B cell (primary cell): Measurements from ENCODE around the gene SMAD1. TPM values are rescaled to one million over a fixed set of nuclear protein-coding genes. Genes with fewer than 3 reads are reported as not detected.
"Not testable (repeated sequence)": the region's sequence is repeated elsewhere in the genome, so short reads cannot be mapped to it uniquely, and the experiment has no call there.

ENCODE experiments used
- ATAC-seq: fragments of 200-7000 bp; cut with Tn5 transposase; one replicate; pipeline ENCODE4 v1.10.0; 2021; ENCODE audit warnings: low read depth, mild to moderate bottlenecking, moderate number of reproducible peaks, moderate library complexity
- CTCF ChIA-PET: fragments of 350-600 bp; sonication (Branson Sonifier 250); formaldehyde crosslinking; loops from one replicate; lab custom pipeline; 2021; ENCODE audit warnings: antibody characterized with exemption, inconsistent platforms; lab: Charles Lee
- POLR2A ChIA-PET: fragments of 350-600 bp; sonication (Branson Sonifier 250); formaldehyde crosslinking; loops from one replicate; lab custom pipeline; 2021; ENCODE audit warnings: antibody characterized with exemption; lab: Charles Lee
- DNase-seq: peaks from one replicate; pipeline ENCODE4 v3.0.0; 2013
- H2AFZ ChIP-seq: 2 replicates; pipeline ENCODE4 v1.6.1; 2012; ENCODE audit warnings: mild to moderate bottlenecking, low read depth, low read length; ENCODE audit not compliant: insufficient read depth, poor library complexity, severe bottlenecking
- H3K27ac ChIP-seq, 2 donors: 1 replicate in 1 of 2; 2 replicates in 1 of 2; pipeline ENCODE4 v1.5.1; 2012 to 2013; ENCODE audit warnings: low read length in 2 of 2, mild to moderate bottlenecking in 2 of 2, moderate library complexity in 1 of 2
- H3K27me3 ChIP-seq, 4 experiments: fragments of 200-600 bp in 1 of 4; sonication (generic) in 1 of 4; replicated peaks in 1 of 4; 1 replicate in 2 of 4; 2 replicates in 2 of 4; pipeline versions ENCODE4 v1.6.1 to v1.7.0; 2013 to 2016; ENCODE audit warnings: low read length in 3 of 4, mild to moderate bottlenecking in 2 of 4, mixed read lengths in 1 of 4, moderate library complexity in 1 of 4; ENCODE audit not compliant: insufficient read depth in 4 of 4, control insufficient read depth in 3 of 4; ENCODE audit errors: control extremely low read depth in 1 of 4
- H3K36me3 ChIP-seq, 2 experiments: replicated peaks in 1 of 2; 1 replicate in 1 of 2; 2 replicates in 1 of 2; pipeline versions ENCODE4 v1.6.1 to v1.7.1; 2013; ENCODE audit warnings: low read length in 1 of 2; ENCODE audit not compliant: insufficient read depth in 2 of 2, control insufficient read depth in 1 of 2; ENCODE audit errors: control extremely low read depth in 1 of 2, extremely low read depth in 1 of 2
- H3K4me1 ChIP-seq, 2 donors: fragments of 200-600 bp in 1 of 2; sonication (generic) in 1 of 2; 1 replicate in 1 of 2; 2 replicates in 1 of 2; pipeline versions ENCODE4 v1.5.1 to v1.6.1; 2013 to 2017; ENCODE audit warnings: low read length in 2 of 2; ENCODE audit not compliant: control insufficient read depth in 2 of 2, insufficient read depth in 2 of 2
- H3K4me2 ChIP-seq: replicated peaks from 2 replicates; pipeline ENCODE3; 2012; ENCODE audit warnings: mild to moderate bottlenecking, low read depth, low read length; ENCODE audit not compliant: poor library complexity, severe bottlenecking
- H3K4me3 ChIP-seq, 5 experiments: fragments of 200-600 bp in 1 of 5; sonication (generic) in 1 of 5; 1 replicate in 3 of 5; 2 replicates in 2 of 5; pipeline versions ENCODE4 v1.5.1 to v1.7.0; 2011 to 2016; ENCODE audit warnings: low read length in 4 of 5, mild to moderate bottlenecking in 4 of 5, low read depth in 2 of 5, control low read depth in 1 of 5, moderate library complexity in 1 of 5; ENCODE audit not compliant: insufficient read depth in 1 of 5; ENCODE audit errors: control extremely low read depth in 1 of 5, extremely low read depth in 1 of 5
- H3K79me2 ChIP-seq: fragments of 200-600 bp; sonication (generic); one replicate; pipeline ENCODE4 v1.6.0; 2016; ENCODE audit warnings: low read length; ENCODE audit not compliant: control insufficient read depth, insufficient read depth
- H3K9ac ChIP-seq: fragments of 200-600 bp; sonication (generic); 2 replicates; pipeline ENCODE4 v1.6.1; 2017; ENCODE audit warnings: mild to moderate bottlenecking, low read length, moderate library complexity
- H3K9me3 ChIP-seq, 3 donors: one replicate each; pipeline versions ENCODE4 v1.6.1 to v1.7.1; 2013; ENCODE audit warnings: low read length in 2 of 3; ENCODE audit not compliant: control insufficient read depth in 2 of 3, insufficient read depth in 1 of 3; ENCODE audit errors: control extremely low read depth in 1 of 3
- H4K20me1 ChIP-seq: 2 replicates; pipeline ENCODE4 v1.6.0; 2012; ENCODE audit warnings: mild to moderate bottlenecking, low read length; ENCODE audit not compliant: insufficient read depth, control insufficient read depth, poor library complexity, severe bottlenecking
- H3K27ac Mint-ChIP-seq: one replicate; pipeline ENCODE4 v1.8.0; 2021; ENCODE audit warnings: mixed read lengths
- H3K27me3 Mint-ChIP-seq: one replicate; pipeline ENCODE4 v1.8.0; 2021; ENCODE audit warnings: mixed read lengths
- H3K4me1 Mint-ChIP-seq: one replicate; pipeline ENCODE4 v1.8.0; 2021; ENCODE audit warnings: mixed read lengths
- H3K4me3 Mint-ChIP-seq: one replicate; pipeline ENCODE4 v1.8.0; 2021; ENCODE audit warnings: mixed read lengths
- H3K9me3 Mint-ChIP-seq: one replicate; pipeline ENCODE4 v1.8.0; 2022; ENCODE audit warnings: mixed read lengths; ENCODE audit not compliant: insufficient read depth
- EZH2 ChIP-seq: IDR thresholded peaks from 2 replicates; pipeline ENCODE4 v1.6.1; 2012; ENCODE audit warnings: borderline replicate concordance, low read depth, mild to moderate bottlenecking, moderate library complexity, low read length; ENCODE audit not compliant: insufficient read depth, poor library complexity, severe bottlenecking
- WGBS: methylation state at CpG from one replicate; pipeline ENCODE4 v1.1.5; 2013; ENCODE audit warnings: missing lambda C conversion rate; ENCODE audit not compliant: insufficient coverage; 5-methylcytosine and 5-hydroxymethylcytosine counted together
- intact Hi-C: fragments of 100-400 bp; cut with micrococcal nuclease; formaldehyde crosslinking; loops from one replicate; pipeline ENCODE4 v1.10.0; 2022
- polyA plus RNA-seq: library from polyadenylated mRNA; depleted of rRNA; stranded (reverse); fragments of >200 nt; gene quantifications from 2 replicates; pipeline ENCODE4 v1.2.3, GENCODE V29; 2012
- total RNA-seq, 2 donors: library from RNA; stranded (reverse); fragments of 120-200 nt in 1 of 2; gene quantifications; 1 replicate in 1 of 2; 2 replicates in 1 of 2; pipeline versions ENCODE4 v1.2.3 to v1.2.4, GENCODE V29; 2013 to 2022

The SMAD1 gene
- total and polyA plus RNA-seq, 2 donors (not counting 1 experiment from before 2014, with no cell fraction given): 0.12 TPM; not detected in 1

- H3K27me3 ChIP-seq: peaks cover 0 to 2% (median 0%) of the 10 kb centered on the region in 4 experiments
- CTCF ChIA-PET: no interaction called here
Measured at GRCh38 chr4:145567516-145567915, 85.9 kb downstream of the SMAD1 start.

GRCh38 chr4:145574546-145574945 lies 92.9 kb downstream of the SMAD1 start:
- DNase-seq: not testable (repeated sequence)

More at GRCh38 chr4:145567516-145567915, 85.9 kb downstream of the SMAD1 start:
- Histone ChIP-seq H3K27ac (no peak overlapping the region), H3K9me3 (peaks cover 0 to 3% (median 2%) of the 10 kb centered on the region in 3 donors), H3K9ac (no peak overlapping the region), H4K20me1 (no peaks in the 10 kb centered on the region), H3K79me2 (no peaks in the 10 kb centered on the region), H3K36me3 (no peaks in the 10 kb centered on the region), H3K4me2 (no peak overlapping the region), H3K4me3 (no peak overlapping the region), H2AFZ (no peak overlapping the region), H3K4me1 (no peaks in the 10 kb centered on the region)
- Mint-ChIP-seq H3K9me3 (peaks cover 10% of the 10 kb centered on the region), H3K4me1 (no peaks in the 10 kb centered on the region), H3K4me3 (no peak overlapping the region), H3K27ac (no peak overlapping the region), H3K27me3 (peaks cover 64% of the 10 kb centered on the region)
- no CpG with 5 or more reads among the region's 2 CpGs for WGBS
- intact Hi-C loops: no loop called here
- ATAC-seq (no peak), DNase-seq (no peak)
- POLR2A ChIA-PET: no interaction called here
- TF ChIP-seq EZH2: no peak

More at GRCh38 chr4:145574546-145574945, 92.9 kb downstream of the SMAD1 start:
- H3K27ac Mint-ChIP-seq, H3K4me3 ChIP-seq, CTCF ChIA-PET, POLR2A ChIA-PET, H3K27ac ChIP-seq, H3K27me3 ChIP-seq, H3K9ac ChIP-seq, H2AFZ ChIP-seq, H3K9me3 ChIP-seq, H3K4me2 ChIP-seq, H3K4me3 Mint-ChIP-seq, intact Hi-C loops, H3K79me2 ChIP-seq, ATAC-seq, H3K36me3 ChIP-seq, H4K20me1 ChIP-seq, H3K4me1 ChIP-seq, H3K4me1 Mint-ChIP-seq: not testable (repeated sequence)
- H3K27me3 Mint-ChIP-seq: peaks cover 37% of the 10 kb centered on the region
- 91% methylated on average over 7 of the region's 7 CpGs for WGBS
- H3K9me3 Mint-ChIP-seq: peaks cover 10% of the 10 kb centered on the region
